GM21447 (cell line): ENCODE data around the gene ANKRD55.
"Not testable (repeated sequence)": the region's sequence is repeated elsewhere in the genome, so short reads cannot be mapped to it uniquely, and the experiment has no call there.

ENCODE experiments used
- ATAC-seq: cut with Tn5 transposase; IDR thresholded peaks from one replicate; pipeline ENCODE4 v1.9.1; 2021; ENCODE audit not compliant: unreplicated experiment

ANKRD55 gene

DNA sequence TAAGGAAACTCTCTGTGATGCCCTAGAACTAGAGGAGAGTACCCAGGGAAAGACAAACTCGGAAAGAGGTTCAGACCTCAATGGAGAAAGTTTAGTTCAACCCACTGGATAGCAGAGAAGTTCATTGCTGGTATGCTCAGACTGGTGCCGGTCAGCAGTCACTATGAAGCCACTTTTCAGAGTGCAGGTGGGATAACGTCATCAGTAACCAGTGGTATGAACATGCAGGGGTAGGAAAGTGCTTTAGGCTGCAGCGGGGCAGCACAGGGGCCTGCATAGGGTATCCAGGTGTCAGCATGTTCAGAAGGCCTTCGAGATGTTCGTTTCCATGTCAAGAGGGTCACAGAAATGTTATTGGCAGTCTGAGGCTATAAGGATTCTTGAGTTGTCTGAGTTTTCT lies 20.8 kb upstream of the ANKRD55 start:
- no peak for ATAC-seq

DNA sequence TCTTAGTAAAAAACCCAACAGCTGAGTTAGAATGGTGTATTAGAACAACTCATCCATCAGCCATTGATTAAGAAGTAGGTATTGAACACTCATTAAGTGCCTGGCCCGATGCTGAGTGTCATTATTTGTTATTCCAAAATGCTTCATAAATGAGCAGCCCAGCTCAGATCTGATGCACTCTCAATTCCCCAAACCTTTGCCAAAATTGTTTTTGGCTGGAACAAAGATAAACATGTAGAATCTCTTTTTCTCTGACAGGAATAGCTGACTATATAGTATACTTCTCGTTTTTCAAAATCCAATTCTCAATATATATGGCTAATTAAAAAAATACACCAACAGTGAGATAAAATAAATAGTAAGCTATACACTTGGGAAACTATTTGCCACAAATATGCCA lies 20.0 kb upstream of the ANKRD55 start:
- ATAC-seq, result no peak

DNA sequence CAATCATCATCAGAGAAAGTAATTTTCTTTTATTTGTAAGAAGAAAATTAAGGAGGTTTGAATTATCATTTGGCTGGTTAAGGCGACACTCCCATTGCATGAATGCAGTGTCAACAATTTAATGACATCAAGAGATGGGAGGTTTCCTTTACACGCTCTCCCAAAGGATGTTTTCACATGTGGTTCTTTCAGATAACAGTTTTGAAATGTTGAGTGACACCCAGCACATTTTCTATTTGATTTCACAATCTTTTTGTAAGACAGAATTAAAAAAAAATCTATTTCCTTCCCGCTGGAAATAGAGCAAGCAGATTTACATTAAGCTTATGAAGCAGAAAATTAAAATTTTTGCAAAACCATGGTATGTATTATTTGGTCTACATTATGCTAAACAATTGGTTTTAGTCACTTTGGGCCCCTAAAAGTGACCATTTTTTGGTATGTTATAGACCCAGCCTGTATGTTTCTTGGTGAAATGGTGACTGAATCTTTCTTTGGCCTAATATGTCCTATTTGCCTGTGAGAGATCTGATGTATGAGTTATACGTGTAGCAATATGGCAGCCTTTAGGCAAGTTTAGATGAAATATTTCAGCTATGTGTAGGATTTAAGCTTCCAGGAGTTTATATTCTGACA lies 18.9 kb upstream of the ANKRD55 start:
- ATAC-seq, result no peak

DNA sequence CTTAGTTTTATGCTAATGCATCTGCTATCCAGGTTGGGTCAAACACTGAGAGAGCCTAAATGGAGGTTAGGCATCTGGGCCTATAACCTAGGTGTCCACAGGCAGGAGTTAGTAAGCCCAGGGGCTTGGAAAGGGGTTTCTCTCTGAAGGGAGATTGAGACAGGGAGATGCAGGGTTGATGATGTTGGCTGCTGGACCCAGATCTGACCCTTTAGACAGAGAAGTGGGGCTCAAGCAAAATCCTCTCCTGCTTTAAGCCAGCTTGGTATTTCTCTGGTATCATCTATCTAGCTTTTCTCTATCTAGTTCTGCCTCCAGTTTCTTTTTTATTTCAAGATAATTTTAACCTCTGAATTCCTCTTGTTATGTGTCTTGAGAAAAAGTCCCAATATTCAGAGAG lies 18.3 kb upstream of the ANKRD55 start:
- ATAC-seq, result no peak

DNA sequence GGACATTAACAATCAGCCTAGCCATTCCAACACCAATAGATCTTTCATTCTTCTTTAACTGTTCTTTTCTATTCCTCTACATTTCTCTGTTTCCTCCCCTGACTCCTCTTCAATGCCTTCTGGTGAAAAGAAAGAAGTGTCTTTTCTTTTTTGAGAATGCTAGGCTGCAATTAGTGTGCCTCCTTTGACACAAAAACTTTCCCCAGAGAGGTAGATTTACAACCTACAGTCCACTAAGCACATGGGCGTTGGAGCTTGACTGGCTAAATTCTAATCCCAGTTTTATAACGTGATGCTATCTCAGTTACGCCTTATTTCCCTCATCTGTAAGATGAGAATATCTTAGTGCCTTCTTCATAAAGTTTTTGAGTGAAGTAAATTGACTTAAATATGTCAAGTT lies 16.9 kb upstream of the ANKRD55 start:
- no peak for ATAC-seq

DNA sequence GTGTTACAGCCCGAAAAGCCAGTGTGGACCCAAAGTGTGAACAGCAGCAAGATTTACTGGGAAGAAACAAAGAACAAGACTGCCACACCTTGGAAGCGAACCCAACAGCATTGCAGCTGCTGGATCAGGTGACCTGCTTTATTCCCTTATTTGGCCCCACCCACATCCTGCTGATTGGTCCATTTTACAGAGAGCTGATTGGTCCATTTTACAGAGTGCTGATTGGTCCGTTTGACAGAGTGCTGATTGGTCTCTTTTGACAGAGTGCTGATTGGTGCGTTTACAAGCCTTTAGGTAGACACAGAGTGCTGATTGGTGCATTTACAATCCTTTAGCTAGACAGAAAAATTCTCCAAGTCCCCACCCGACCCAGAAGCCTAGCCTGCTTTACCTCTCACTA lies 16.0 kb upstream of the ANKRD55 start:
- ATAC-seq, result not testable (repeated sequence)

DNA sequence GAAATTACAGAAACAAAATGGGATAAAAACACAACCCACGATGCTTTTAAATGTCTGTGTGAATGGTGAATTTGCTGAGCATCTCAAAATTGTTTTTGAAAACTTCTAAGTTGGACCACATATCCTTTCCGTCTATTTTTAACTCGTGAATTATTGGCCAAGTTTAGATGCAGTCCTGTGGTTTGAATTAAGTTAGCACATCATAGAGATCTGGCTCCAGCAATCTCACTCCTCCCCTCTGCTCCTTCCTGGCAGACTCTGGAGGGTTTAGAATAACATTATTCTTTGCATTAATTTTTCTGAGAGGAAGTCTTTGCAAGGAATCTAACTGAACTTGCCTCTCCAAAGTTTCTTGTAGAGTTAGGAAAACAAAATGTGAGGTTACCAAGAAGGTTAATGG lies 14.5 kb upstream of the ANKRD55 start:
- ATAC-seq, result no peak

DNA sequence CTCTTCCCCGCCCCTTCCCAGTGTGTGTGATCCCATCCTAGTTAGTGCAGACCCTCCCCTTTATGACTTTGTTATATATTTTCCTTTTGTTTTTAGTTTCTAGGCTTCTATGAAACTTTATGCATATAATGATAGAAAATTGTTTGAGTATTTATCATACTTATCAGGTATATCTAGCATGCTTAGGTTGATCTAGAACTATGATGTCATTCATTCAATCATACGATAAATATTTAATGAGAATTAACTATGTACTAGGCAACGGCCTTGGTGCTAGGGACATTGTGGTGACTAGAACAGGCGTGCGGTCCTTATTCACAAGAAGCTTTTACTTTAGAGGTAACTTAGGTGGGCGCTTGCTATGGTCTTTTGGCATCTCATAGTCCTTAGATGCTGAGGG lies 13.6 kb upstream of the ANKRD55 start:
- no peak for ATAC-seq

DNA sequence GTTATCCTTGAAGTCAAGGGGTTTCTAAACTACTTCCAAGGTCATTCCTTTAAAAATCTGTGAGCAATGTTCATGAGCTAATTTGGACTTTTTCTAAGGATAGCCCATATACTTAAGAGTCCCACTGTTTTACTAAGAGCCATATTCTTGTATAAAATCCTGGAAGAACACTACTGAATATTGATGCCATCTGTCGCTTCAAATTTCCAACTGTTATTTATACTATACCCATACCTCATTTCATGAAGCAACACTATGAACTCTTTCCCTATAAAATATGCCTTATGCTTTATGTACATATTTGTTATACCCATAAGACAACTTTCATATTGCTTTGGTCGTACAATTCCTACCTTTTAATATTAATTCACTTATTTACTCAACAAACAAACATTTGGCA lies 12.4 kb upstream of the ANKRD55 start:
- ATAC-seq, result no peak

DNA sequence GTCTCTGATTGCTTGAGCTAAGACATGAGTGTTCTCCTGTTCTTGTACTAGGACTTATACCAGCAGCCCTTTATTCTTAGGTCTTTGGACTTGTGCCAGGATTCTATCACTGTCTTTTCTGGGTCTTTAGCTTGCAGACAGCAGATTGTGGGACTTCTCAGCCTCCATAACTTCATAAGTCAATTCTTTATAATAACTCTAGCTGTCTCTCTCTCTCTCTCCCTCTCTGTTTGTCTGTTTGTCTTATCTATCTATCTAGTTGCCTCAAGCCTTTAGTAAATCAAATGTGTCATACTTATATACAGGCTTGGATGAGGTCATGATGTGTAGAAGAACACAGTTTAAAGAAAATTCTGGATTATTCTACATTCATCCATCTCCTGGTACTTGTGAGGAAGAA lies 11.5 kb upstream of the ANKRD55 start:
- no peak for ATAC-seq

DNA sequence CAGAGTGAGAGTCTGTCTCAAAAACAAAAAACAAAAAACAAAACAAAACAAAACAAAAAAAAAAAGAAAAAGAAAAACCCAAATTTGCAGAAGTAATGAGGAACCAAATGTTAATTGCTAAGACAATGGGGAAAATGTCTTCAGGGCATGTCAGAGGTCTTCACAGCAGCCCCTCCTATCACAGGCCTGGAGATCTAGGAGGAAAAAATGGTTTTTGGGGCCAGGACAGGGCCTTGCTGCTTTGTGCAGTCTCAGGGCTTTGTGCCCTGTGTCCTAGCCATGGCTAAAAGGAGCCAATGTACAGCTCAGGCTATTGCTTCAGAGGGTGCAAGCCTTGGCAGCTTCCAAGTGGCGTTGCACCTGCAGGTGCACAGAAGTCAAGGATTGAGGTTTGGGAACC lies 9.1 kb upstream of the ANKRD55 start:
- not testable (repeated sequence) for ATAC-seq

DNA sequence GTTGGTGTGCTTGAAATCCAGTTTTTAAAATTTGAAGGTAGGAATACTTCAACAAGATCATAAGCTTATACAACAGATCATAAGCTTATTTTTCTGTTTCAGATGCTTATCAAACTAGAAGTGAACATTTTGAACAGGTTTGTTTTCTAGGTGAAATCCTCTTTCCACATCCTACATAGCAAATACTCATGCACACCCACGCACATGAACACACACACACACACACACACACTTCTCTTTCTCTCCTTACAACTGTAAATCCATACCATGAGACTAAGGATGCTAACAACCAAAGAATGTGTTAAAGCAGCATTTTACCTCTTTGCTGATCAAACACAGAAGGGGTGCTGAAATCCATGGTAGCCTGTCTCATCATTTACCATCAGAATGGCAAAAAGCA lies 592 bp downstream of the ANKRD55 start:
- no peak for ATAC-seq

DNA sequence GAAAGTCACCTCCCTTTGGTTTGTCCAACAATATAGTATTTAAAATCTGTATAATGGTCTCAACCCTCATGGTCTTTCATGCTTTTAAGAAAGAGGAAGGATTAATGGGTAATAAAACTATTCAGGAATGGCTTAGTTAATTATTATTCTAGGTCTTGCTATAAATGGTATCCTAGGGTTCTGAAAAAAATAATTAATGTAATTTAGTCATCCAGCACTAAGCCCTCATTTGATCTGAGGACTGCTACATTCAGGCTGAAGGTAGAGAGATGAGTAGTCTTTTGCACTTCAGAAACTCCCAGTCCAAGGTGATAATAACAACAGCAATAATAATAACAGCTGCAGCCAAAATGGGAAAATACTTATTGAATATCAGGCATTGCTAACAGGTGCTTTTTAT lies 2.6 kb downstream of the ANKRD55 start:
- ATAC-seq, result no peak

DNA sequence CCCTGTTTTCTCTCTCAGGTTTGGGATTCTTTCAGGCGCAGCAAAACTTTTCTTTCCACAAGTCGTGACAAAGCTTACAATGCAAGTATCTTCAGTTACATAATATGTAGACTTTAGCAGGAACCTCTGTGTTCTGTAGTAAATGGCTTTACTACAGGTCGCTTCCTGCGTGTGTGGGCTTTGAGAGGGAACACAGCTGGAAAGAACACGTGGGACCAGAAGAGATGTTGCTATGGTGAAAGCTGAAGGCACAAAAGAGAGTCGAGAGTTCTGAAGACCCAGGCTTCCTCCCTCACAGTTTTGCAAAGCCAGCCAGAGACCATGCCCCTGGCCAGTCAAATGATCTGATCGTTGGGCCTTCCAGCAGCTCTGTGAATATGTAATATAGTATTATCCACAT lies 4.0 kb downstream of the ANKRD55 start:
- ATAC-seq, result no peak

DNA sequence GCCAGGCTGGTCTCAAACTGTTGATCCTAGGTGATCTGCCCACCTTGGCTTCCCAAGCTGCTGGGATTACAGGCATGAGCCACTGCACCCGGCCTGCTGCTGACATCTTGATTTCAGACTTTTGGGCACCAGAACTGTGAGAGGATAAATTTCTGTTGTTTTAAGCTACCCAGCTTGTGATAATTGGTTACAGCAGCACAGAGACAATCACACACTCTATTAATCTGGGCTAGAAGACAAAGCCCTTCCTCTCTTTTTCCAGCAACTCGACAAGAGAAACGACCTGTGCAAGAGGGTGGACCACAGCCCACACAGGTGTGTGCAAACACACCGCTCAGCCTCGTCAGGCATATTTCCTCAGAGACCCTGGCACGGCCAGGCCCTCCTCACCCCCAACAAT lies 4.5 kb downstream of the ANKRD55 start:
- ATAC-seq, result no peak

DNA sequence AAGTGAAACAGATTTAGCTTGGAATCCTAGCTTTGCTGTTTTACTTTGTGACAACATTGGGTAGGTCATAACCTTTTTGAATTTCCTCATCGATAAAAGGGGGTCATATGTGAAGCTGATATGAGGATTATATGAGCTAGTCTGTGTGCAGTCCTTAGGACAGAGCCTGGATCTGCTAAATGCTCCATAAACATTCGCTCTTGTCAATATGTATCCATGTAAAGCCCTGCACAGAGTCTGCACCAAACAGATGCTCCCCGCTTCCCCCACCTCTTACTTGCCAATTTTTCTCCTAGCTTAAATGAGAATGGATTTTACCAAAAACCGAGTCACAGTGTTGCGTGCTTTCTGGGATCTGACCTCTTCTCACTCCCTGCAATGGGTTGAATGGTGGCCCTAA lies 5.4 kb downstream of the ANKRD55 start:
- ATAC-seq, result no peak

DNA sequence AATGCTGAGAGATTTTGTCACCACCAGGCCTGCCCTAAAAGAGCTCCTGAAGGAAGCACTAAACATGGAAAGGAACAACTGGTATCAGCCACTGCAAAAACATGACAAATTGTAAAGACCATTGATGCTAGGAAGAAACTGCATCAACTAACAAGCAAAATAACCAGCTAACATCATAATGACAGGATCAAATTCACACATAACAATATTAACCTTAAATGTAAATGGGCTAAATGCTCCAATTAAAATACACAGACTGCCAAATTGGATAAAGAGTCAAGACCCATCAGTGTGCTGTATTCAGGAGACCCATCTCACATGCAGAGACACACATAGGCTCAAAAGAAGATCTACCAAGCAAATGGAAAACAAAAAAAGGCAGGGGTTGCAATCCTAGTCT lies 9.8 kb downstream of the ANKRD55 start:
- not testable (repeated sequence) for ATAC-seq

DNA sequence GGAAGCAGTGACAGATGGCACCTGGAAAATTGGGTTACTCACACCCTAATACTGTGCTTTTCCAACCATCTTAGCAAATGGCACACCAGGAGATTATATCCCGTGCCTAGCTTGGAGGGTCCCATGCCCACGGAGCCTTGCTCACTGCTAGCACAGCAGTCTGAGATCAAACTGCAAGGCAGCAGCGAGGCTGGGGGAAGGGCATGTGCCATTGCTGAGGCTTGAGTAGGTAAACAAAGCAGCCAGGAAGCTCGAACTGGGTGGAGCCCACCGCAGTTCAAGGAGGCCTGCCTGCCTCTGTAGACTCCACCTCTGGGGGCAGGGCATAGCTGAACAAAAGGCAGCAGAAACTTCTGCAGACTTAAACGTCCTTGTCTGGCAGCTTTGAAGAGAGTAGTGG lies 11.5 kb downstream of the ANKRD55 start:
- not testable (repeated sequence) for ATAC-seq

DNA sequence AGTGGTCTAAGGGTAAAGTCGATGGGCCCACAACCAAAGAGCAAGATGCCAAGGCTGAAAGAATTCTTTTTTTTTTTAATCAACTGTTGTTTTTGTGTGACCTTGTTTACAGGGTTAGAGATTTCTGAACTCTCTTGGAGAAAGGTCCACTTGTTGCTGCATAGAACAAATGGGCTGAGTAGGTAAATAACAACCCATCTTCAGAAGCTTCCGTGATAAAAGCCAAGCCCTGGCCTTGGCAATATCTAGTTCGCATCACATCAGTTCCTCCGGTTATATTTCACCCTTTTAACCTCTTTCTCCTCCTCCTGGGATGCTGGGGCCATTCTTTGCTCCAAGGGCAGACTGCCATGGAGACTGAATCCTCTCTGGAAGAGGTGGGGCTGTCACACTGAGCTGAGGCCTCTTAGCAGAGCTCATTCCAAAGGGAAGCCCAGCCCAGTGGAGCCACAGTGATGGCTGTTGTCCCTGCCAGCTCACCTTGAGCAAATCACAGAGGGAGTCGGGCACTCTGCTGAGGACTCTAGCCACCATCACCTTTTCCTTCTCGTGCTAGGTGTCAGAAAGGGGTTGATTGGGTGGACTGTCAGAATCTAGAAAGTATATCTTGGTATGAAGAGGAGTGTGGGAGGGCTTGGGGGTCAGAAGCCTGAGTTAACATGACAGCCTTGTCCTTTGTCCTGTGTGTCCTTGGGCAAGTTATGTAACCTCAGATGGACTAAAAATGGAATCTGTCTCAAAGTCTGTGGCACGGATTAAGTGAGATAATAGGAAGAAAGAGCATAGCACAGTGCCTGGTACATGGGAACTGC lies 17.9 kb downstream of the ANKRD55 start:
- no peak for ATAC-seq

DNA sequence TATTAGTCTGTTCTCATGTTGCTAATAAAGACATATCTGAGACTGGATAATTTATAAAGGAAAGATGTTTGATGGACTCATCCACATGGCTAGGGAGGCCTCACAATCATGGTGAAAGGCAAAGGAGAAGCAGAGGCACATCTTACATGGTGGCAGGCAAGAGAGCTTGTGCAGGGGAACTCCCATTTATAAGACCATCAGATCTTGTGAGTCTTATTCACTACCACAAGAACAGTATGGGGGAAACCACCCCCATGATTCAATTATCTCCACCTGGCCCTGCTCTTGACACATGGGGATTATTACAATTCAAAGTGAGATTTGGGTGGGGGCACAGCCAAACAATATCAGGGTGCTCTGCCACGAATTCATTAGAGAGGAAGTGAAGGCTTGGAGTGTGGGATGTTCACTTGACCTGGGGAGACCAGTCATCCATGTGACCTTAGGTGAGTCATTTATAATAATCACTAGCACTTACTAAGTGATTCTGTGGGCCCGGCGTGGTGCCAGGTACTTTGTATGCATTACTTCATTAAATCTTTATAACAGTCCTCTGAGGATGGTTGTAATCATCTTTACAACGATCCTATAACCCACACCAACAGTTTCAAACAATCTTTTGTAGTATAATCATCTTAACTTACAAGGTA lies 19.1 kb downstream of the ANKRD55 start:
- not testable (repeated sequence) for ATAC-seq

DNA sequence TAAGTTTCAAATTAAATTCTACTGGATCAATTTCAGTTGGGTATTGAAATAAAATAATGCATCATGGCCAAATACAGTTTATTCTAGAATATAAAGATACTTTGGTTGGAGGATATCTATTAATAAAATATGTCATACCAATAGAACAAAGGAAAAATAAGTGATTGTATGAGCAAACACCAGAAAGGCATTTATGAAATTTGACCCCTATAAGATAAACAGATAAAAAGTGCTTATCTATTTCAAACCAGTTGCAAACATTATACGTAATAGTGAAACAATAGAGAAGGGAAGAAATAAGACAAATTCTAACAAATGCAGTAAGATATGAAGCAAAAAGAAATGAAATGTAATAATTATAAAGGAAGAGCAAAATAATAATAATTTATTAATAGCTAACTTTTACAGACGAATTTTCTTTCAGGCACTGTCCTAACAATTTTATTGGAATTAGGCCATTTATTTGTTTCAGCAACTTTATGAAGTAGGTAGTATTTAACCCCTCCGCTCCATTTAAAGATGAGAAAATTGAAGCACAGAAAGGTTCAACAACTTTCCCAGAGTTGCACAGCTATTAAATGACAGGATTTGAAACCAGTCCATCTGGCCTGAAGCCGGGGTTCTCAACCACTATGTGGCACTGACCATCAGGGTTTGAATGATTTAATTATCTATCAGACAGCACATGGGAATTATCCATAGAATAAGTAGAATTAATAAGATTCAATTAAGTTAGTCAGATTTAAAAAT lies 20.8 kb downstream of the ANKRD55 start:
- no peak for ATAC-seq
